Keratinocyte (primary cell): ENCODE results near the gene ZNF562.

Experiments
- CTCF ChIP-seq, 3 experiments: IDR thresholded peaks in 1 of 3; conservative IDR thresholded peaks in 1 of 3; optimal IDR thresholded peaks in 1 of 3; 2 replicates in 2 of 3; 3 replicates in 1 of 3; pipeline versions ENCODE3 to v1.5.1; 2011; ENCODE audit warnings: low read length in 3 of 3, mild to moderate bottlenecking in 3 of 3, moderate library complexity in 2 of 3, control low read depth in 1 of 3, inconsistent platforms in 1 of 3; ENCODE audit not compliant: insufficient read depth in 2 of 3; ENCODE audit errors: extremely low read depth in 1 of 3
- EZH2 ChIP-seq: IDR thresholded peaks from one replicate; pipeline ENCODE4 v1.6.1; 2012; ENCODE audit warnings: inconsistent platforms, mild to moderate bottlenecking, low read length, moderate library complexity

GRCh38 chr19:9641810-9642209, 33.1 kb downstream of the ZNF562 start:
- TF ChIP-seq EZH2 = no peak
- no peak for TF ChIP-seq CTCF (optimal IDR thresholded peaks at IDR 0.05 in 1 of 3, IDR thresholded peaks at IDR 0.05 in 1 of 3, conservative IDR thresholded peaks at IDR 0.05 in 1 of 3; ENCODE audit: extremely low read depth in 1 of 3, insufficient read depth in 2 of 3, low read length in 3 of 3)
